Measurements from ENCODE around the gene PHACTR1.

The PHACTR1 gene

DNA sequence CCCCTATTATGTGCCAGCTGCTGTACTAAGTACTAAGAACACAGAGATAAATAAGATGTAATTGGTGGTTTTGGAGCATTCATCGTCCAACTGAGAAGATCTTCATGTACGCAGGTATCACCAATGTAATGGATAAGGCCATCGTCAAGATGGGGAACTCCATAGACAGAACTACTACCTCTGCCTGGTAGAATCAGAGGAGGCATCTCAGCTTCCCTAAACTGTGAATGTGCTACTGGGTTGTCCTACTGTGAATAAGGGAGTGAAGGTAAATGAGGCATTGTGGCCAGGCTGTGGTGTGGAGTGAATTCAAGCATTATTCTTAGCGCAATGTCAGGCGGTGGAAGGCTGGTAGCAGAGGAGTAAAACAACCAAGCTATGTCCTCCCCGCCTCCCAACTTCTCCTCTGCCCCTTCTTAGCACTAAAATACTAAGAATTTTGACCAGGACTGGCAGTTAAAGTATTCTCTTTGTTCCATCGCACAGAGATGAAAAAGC, 543.6 kb downstream of the PHACTR1 start:
- DNase-seq (ENCODE audit: low read depth, low spot score): no peak

DNA sequence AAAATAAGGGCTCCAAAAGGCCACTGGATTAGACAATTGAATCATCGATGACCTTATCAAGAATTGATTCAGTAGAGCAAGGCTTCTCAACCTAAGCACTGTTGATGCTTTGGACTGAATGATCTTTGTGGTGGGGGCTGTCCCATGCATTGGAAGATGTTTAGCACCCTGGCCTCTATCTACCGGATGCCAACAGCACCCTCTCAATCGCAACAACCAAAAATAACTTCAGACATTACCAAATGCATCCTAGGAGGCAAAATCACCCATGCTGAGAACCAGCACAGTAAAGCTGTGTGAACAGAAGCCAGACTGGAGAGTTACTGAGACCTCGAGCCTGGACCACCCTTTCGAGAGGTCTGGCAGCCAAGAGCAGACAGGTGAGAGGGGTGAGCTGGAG, 544.3 kb downstream of the PHACTR1 start:
- no peak for DNase-seq (ENCODE audit: low read depth, low spot score)

DNA sequence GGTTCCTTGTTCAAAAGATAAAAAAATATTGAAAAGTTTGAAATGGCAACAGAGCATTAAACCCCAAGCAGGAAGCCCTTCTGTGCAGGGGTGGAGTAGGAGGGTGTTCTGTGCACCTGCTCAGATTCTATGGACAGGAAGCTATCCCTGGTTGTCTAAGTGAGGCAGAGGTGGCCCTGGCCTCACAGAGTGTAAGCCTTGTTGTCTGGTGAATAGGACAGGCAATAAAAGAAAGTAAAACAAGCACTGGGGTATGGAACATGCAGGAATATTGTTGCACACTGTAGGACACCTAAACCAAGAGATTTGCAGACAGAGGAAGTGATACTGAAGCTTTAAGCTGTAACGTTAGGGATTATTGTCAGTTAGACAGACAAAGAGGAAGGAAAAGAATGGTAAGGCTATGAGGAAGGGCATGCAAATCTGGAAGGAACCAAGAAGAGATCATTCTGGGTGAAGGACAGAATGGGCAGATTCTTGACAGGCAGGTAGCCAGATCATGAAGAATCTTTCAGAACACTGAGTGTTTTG, 545.0 kb downstream of the PHACTR1 start:
- DNase-seq (ENCODE audit: low read depth, low spot score): no peak

DNA sequence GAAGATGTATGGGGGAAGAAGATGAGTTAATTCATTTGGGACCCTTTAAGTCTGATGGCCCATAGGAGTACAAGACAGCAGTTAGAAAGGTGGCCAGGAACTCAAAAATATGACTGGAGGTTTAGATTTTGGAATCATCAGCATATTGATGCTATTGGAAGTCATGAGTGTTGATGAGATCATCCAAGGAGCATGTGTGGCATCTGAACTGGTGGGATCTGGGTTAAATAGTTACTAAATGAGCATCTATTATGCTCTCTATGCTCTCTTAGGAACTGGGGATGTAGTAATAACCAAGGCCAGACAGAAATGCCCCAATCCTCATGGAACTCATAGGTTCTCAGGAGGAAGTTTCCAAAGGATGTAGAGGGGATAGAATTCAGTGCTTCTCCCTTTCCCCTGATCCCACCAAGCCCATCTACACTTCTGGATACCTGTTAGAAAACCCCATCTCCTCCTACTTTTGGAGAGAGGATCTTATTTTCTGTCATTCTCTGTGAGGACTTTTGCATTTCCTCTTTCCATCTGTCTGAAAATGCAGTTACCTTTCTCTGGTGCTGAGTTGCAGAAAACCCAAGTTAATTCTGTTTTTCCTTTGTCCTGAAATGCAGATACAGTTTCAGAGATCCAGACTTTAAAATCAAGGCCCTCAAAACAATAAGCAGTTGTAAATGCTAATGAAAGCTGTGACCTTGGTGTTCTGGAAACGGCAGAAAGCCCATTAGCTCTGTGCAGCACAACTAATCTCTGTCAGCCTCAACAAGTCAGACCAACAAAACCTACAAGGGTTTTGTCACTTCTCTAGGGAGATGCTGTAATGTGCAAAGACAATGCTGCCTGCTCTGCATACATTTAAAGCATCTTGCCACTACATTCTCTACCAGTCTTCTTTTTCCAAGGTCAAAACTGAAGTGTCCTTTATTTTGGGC, 546.0 kb downstream of the PHACTR1 start:
- DNase-seq (ENCODE audit: low read depth, low spot score): no peak

DNA sequence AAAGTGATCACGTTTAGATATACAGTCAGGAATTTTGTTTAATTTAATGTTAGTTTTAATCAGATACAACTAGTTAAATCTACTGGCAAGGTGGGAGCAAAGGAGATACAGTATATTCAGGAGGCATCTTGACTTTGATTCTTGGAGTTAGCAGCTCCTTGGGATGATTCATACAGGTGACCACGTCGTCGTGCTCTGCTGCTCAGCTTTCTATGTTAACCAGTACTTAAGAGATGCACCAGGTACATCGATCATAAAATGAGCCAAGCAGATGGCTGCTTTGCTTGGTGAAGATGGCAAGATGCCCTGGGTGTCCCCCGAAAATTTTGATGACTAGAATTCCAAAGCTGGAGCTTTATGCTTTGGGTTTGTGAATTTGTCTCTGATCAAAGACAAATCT, 547.1 kb downstream of the PHACTR1 start:
- DNase-seq (ENCODE audit: low read depth, low spot score): no peak

DNA sequence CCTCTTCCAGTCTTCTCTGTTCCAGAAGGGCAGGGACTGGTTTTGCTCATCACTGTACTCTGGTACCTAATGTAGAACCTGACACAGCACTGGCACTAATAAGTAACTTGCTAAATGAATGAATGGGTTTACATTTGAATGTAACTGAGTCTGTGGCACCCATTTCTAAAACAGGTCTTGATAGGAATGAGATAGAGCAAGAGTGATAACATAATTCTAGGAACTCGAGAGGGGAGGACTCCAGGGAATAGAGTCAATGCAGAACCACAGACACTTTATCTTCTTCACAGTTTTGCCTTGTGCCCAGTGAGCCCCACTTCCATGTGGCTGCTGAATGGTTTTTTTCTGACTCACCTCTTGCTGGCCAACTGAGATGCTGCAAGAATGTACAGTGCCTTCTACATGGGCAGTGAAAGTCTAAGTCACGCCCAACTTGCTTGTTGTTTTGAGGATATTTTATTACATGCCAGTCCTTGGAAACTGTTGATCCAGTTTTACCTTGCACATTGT, 550.6 kb downstream of the PHACTR1 start:
- DNase-seq (ENCODE audit: low read depth, low spot score): no peak

DNA sequence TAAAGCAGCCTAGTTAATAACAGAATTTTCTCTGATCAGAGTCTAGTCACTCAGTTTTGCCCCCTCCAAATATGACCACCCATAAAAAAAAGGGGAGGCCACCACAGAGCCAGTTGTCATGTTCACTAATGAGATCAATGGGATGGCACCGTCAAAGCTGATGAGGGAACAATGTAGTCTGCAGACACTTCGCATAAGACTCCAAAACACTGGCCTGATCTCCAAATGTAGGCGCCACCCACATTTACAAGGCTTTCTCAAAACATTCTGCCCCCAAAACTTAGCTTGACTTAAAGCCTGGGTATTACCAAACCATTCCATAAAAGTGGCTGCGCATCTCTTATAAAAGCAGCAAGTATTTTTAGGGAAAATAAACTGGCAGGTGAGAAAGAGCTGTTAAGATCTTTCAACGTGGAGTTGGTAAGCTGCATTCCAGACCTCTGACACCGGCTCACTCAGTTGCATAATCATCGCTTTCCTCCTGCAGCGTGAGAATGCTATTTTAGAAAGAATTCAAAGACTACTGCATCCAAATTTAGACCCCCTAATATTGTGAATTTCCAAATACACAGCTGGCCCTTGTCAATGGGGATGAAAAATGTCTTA, 552.4 kb downstream of the PHACTR1 start:
- DNase-seq (ENCODE audit: low read depth, low spot score): no peak

DNA sequence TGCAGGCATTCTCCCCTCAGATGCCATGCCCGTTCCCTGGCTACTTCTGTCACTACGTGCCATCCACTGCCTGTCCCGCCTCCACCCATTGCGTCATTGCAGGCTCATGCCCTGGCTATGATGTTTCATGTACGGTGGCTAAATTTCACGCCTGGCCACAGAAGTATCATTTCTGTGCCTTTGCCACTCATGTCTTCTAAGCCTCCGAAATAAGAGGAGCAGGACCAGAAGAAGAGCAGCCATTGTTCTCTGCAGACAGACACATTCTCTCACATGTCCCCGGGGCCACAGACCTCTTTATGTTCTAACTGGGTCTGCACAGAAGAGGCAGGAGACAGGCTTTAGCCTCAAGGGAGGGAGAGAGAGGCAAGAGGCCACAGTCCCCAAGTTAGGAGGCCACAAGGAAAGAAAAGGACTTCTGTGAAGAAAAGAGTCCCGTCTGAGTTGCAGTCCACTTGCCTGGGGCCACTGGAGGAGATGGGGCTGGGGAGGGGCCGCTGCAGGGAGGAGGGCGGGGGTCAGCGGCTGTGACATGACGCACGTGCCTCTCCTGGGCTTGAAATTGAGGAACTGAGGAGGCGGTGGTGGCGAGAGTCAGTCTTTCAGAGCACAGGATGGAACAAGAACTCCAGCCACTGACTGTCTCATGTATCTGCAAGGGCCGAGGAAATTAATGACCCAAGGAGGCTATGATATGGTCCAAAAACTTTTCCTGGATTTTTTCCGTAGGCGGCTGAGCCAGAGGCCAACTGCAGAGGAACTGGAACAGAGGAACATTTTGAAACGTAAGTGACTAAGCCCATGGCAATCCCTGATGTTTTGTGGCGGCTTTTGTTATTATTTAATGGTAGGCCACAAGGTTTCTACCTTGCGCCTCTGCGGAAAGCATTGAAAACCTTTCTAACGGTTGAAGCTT, 555.8 kb downstream of the PHACTR1 start:
- no peak for DNase-seq (ENCODE audit: low read depth, low spot score)

DNA sequence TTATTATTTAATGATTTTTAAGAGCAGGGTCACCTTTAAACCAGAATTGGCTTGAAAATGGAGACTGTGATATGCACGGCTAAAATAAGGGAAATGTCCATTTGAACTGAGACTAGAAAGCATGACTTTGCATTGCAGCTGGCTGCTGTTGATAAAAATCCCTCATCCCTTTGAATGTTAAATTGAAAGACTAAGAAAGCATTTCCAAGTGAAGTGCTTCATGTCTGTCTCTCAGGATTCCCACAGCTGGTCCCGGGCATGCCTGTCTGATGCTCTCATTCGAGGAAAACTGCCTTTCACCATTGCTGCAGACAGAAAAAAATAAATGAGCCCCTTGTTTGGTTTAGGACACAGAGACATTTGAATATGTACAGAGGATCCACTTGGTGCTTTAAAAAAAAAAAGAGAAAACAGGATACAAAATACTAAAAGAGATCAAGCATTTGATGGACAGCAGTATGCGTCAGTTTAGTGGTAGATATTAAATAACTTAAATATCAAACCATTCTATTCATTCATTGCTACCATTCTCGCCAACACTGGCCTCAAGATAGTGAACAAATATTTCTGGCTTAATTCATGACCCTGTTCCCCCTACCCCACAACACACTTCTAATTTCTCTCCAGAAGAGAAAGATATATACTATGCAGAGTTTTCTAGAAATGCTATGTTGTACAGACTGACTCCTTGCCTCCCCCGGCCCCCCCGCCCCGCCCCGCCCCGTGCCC, 556.8 kb downstream of the PHACTR1 start:
- DNase-seq (ENCODE audit: low read depth, low spot score): no peak

DNA sequence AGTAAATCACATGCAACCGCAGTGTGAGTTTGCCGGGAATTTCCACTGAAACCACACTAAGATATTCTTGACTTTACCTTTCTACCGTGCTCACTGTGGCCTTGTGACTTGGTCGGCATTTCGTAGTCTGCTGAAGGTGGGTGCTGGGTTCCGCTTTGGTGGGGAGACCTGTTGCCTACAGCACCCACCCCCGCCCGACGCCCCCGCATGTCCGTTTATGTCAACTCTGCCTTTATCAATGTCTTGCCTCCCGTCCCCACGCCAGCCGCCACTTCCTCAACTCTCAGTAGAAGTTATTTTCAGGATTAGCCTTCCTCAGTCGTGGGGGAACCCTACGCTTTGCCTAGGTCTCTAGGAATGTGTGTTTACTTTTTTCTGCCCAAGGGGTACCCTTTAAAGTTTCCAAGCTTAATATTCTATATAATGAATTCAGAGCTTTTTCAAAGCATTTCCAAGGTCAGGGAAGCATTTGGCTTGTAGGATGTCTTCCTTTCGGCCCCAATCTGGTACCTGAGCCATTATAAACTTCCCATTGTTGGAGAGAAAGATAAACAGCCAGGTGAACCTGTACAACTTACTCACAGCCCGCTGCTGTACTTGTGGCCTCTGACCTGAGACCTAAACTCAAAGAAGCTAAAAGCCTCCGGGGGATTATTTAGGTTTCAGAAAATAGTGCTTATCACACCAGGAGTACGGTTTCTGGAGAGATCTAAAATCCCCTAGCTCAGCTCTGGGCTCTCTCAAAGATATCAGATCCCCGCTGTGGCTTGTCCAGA, 557.6 kb downstream of the PHACTR1 start:
- no peak for DNase-seq (ENCODE audit: low read depth, low spot score)

DNA sequence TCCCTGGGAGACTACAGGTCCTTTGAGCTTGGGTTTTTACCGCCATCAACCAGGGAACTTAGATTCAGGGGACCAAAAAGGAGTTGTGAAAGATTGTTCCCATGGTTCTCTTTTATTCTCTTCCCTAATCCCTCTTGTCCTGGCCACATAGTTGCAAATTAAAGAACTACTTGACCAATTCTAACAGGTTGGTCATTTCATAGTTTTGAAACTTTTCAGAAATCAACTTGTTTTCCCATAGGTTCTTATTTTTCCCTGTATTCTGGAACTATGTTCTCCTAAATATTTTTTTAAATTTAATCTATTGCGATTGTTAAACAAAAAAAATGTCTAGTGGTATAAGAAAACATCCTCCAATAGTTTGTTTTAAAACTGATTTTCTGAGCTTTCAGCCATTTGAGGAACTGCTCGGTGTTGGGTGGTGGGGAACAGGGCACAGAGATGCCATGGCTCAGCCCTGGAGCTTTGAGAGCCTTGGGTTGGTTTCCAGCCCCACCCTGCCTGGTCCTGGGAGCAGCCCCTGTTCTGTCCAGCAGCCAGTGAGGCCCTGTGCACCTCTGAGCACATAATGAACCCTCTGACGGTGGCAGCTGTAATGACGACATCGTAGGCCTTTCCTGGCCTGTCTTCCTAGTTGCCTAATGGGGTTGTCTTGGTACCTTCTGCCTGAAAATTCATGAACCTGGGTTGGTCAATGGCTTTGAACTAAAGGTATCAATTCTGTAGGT, 558.3 kb downstream of the PHACTR1 start:
- no peak for DNase-seq (ENCODE audit: low read depth, low spot score)

DNA sequence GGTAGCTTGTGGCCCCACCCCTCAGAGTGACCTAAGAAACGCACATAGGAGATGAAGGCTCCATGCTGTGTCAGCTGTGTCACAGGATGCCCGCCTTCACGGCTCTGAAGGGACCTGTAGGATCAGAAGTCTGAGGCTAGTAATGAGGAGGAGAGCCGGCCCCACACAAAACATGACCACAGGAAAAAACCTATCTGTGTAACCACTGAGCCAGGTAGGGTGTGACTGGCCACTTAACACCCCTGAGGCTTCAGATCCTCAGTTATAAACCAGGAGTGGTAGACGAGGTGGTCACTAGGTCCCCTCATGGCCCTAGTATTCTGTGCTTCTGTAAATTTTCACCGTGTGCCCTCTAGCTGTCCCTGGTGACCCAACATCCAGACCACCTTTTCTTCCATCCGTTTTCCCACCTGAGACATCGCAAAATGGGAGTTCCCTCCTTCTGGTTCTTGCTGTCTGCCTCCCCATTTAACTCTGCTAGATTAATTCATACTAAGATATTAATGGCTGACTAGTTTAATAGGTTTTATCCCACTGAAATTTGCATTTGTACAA, 558.9 kb downstream of the PHACTR1 start:
- no peak for DNase-seq (ENCODE audit: low read depth, low spot score)

DNA sequence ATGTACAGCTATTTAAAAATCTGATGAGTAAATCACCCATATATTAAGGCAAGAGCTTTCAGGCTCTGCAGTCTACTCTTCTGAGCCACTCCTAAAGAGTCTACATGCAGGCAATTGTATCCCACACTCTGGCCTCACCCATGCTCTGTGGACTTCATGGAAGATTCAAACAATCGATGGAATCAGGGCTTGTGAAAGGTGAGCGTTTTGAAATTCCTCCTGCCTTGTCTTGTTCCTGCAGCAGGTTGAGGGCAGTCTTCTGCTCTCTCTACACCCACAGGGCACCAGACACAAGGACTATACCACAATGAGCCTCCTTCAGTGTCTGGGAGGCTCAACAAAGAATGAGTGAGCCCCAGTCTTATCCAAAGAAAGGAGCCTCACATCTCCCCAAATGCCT, 560.7 kb downstream of the PHACTR1 start:
- no peak for DNase-seq (ENCODE audit: low read depth, low spot score)

DNA sequence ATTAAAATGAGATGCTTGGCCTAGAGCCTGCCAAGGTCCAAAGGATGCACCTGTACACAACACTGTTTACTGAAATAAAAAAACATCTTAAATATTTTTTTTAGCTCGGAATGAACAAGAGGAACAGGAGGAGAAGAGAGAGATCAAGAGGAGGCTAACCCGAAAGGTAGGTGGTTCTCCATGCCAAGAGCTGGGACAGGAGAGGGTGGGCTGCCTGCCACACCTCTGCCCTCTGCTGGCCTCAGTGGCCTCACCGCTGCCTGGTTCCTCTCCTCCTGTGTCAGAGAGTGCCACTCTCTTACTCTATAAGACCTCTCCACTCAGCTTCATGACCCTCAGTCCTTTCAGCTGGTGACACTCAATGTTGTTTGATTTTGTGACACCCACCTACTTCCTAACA, 561.6 kb downstream of the PHACTR1 start:
- no peak for DNase-seq (ENCODE audit: low read depth, low spot score)

DNA sequence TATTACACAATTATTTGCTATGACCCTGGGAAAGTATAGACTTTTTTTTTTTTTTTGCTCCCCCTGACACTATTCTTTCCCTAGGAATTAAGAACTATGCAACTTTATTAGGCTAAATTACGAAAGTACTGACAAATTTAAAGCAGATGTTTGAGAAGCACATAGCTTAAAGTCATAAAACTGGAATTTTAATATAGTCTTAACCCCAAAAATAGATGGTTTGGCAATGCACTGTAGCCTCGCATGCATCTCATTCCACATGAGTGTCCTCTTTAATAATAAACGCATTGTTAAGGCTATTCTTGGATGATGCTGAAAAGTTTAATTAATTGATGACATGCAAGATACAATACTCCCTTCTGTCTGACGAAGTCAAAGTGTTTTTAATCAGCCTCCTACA, 562.4 kb downstream of the PHACTR1 start:
- no peak for DNase-seq (ENCODE audit: low read depth, low spot score)

DNA sequence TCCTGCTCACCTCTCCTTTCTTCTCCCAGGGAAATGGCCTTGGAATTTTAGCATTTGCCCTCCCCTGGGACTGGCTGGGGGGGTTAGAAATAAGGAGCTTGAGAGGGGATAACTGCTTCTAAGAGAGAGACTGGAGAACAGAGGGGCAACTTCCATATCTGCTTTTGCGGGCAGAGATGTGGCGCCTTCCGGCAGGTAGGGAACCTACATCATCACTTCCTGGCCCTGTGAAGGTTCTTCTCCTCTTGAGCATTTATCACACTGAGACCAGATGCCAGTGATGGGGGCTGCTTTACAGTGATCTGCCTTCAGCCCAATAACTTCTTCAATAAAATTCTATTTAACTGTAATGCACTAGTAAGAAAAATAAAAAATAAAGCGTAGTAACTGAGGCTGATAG, 563.7 kb downstream of the PHACTR1 start:
- DNase-seq (ENCODE audit: low read depth, low spot score): no peak

DNA sequence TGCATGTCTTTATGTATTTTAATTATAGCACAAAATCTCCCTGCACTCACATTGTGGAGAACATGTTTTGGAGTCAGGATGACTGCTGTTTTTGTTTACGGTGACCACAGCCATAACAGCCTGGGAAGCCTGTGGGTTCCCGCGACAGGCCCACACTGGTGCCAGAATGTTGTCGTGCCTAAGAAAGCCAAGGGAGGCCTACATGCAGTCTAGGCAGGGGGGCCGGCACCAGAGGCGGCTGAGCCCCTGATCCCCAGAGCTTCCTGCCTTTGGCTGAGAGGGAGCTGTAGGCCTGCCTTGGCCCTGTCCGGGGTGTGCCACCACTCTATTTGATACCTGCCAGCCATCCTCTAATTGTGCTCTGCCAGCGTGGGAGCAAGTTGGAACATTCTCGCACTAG, 565.1 kb downstream of the PHACTR1 start:
- no peak for DNase-seq (ENCODE audit: low read depth, low spot score)

DNA sequence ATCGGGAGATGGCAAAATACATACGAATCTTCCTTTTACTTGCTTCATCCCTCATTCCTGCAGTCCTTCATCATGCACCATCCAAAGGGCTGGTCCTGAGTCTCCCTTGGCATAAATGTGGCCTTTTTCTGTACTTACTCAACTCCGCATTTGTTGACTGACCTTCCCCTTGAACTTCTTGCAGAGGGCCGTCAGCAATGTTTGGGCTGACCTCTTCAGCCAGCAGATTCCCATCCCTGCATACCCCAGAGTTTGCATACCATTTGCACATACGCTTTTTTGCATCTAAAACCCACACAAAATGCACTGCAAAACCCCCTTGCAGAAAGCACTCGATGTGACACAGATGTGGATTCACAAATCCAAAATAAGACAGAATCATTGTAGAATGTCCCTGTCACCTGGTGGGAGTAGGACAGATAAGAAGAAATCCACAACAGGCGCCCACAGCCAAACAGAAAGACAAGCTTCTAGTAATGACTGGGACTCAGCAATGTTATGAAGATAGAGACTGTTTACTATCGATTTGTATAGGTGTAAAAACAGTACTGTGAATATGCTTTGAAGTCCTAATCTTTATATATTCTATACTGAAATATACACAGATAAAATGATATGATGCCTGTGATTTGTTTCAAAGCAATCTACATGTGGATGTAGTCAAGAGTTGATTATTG, 566.0 kb downstream of the PHACTR1 start:
- no peak for DNase-seq (ENCODE audit: low read depth, low spot score)
